ENCODE results near the gene SMARCC1. TPM values are rescaled to one million over a fixed set of nuclear protein-coding genes. Genes with fewer than 3 reads are reported as not detected.

Gene SMARCC1
- total RNA-seq, 4 donors from 2014 or later, result 38.5 to 54.2 (median 42.9) TPM

- TF ChIP-seq POLR2A (IDR thresholded peaks at IDR 0.05), result no peak
- TF ChIP-seq, protein P1, sequence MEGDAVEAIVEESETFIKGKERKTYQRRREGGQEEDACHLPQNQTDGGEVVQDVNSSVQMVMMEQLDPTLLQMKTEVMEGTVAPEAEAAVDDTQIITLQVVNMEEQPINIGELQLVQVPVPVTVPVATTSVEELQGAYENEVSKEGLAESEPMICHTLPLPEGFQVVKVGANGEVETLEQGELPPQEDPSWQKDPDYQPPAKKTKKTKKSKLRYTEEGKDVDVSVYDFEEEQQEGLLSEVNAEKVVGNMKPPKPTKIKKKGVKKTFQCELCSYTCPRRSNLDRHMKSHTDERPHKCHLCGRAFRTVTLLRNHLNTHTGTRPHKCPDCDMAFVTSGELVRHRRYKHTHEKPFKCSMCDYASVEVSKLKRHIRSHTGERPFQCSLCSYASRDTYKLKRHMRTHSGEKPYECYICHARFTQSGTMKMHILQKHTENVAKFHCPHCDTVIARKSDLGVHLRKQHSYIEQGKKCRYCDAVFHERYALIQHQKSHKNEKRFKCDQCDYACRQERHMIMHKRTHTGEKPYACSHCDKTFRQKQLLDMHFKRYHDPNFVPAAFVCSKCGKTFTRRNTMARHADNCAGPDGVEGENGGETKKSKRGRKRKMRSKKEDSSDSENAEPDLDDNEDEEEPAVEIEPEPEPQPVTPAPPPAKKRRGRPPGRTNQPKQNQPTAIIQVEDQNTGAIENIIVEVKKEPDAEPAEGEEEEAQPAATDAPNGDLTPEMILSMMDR (IDR thresholded peaks at IDR 0.05), result no peak
- H3K4me3 ChIP-seq (ENCODE audit: low read depth, poor library complexity, severe bottlenecking), result no peak overlapping the region
- intact Hi-C loops (cut with DNase I; ENCODE audit: low total_unique reads), result no loop called here
- DNase-seq (ENCODE audit: low spot score in 2 of 2), result no peak
- 85 to 90% methylated on average over 1 of the region's 1 CpG for WGBS, 2 donors
Observed at GRCh38 chr3:47635536-47635935, 146.2 kb downstream of the SMARCC1 start.

- intact Hi-C loops (cut with DNase I; ENCODE audit: low total_unique reads), result no loop called here
- TF ChIP-seq POLR2A (IDR thresholded peaks at IDR 0.05), result no peak
- TF ChIP-seq, protein P1 (IDR thresholded peaks at IDR 0.05), result no peak
- H3K4me3 ChIP-seq (ENCODE audit: low read depth, poor library complexity, severe bottlenecking), result no peak overlapping the region
- WGBS, 2 donors, result 79 to 81% methylated on average over 6 of the region's 6 CpGs
- no peak for DNase-seq (ENCODE audit: low spot score in 2 of 2)
Observed at GRCh38 chr3:47634996-47635395, 146.7 kb downstream of the SMARCC1 start.

- no peak overlapping the region for H3K4me3 ChIP-seq (ENCODE audit: low read depth, poor library complexity, severe bottlenecking)
- intact Hi-C loops (cut with DNase I; ENCODE audit: low total_unique reads), result no loop called here
- DNase-seq (ENCODE audit: low spot score in 2 of 2), result no peak
- WGBS, 2 donors, result 100% methylated on average over 1 of the region's 1 CpG
- TF ChIP-seq POLR2A (IDR thresholded peaks at IDR 0.05), result no peak
- TF ChIP-seq, protein P1 (IDR thresholded peaks at IDR 0.05), result no peak
Observed at GRCh38 chr3:47630810-47631209, 150.9 kb downstream of the SMARCC1 start.

DNA sequence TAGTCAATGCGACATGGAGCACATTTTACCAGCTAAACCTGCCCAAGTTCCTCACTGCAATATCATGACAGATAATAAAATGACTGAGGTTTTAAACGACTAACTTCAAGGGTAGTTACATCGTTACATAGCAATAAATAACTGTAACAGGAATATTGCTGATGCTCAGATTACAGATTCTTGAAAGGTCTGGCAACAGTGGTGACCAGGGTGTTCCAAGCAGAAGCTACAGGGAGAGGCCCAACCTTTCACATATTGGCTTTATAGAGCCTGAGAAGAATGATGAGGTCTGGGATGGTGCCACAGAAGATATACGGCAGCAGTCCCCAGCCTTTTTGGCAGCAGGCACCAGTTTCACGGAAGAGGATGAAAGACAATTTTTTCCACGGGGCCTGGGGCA is 151.9 kb downstream of the SMARCC1 start:
- intact Hi-C loops (cut with DNase I; ENCODE audit: low total_unique reads), result no loop called here
- DNase-seq (ENCODE audit: low spot score in 2 of 2), result no peak
- WGBS, 2 donors, result 61 to 70% methylated on average over 6 of the region's 6 CpGs
- no peak for TF ChIP-seq POLR2A (IDR thresholded peaks at IDR 0.05)
- TF ChIP-seq, protein P1 (IDR thresholded peaks at IDR 0.05), result no peak
- H3K4me3 ChIP-seq (ENCODE audit: low read depth, poor library complexity, severe bottlenecking), result no peak overlapping the region

DNA sequence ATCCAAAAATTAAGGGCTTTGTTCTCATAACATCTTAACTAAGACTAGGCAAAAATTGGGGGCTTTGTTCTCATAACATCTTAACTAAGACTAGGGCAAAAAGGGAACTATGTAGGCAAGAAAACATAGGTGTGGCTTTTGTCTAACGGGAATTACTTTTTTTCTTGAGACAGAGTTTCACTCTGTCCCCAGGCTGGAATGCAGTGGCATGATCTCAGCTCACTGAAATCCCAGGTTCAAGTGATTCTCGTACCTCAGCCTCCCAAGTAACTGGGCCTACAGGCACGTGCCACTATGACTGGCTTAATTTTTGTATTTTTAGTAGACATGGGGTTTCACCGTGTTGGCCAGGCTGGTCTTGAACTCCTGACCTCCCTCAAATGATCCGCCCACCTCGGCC is 153.3 kb downstream of the SMARCC1 start:
- intact Hi-C loops (cut with DNase I; ENCODE audit: low total_unique reads), result no loop called here
- no peak for DNase-seq (ENCODE audit: low spot score in 2 of 2)
- WGBS, 2 donors, result 93% methylated on average over 6 of the region's 6 CpGs
- H3K4me3 ChIP-seq (ENCODE audit: low read depth, poor library complexity, severe bottlenecking), result no peak overlapping the region
- TF ChIP-seq, protein P1 (IDR thresholded peaks at IDR 0.05), result no peak
- TF ChIP-seq POLR2A (IDR thresholded peaks at IDR 0.05), result no peak
